Stomach (tissue), 9 donors: ENCODE data around the gene SFXN5. TPM values are rescaled to one million over a fixed set of nuclear protein-coding genes. Genes with fewer than 3 reads are reported as not detected.

Experiments used
- DNase-seq, 2 donors: peaks; one replicate each; pipeline versions ENCODE4 v3.0.0 to v3.0.0-alpha.2; 2013 to 2019
- H3K27ac ChIP-seq, 5 donors: fragments of 200-600 bp in 4 of 5; sonication (generic) in 4 of 5; one replicate each; pipeline ENCODE4 v1.5.1; 2013 to 2019; ENCODE audit warnings: mild to moderate bottlenecking in 1 of 5, moderate library complexity in 1 of 5
- H3K27me3 ChIP-seq, 3 donors: fragments of 200-600 bp; sonication (generic); one replicate each; pipeline ENCODE4 v1.5.1; 2017 to 2019; ENCODE audit warnings: mixed run types in 1 of 3
- H3K36me3 ChIP-seq, 4 donors: fragments of 200-600 bp; sonication (generic); 1 replicate in 3 of 4; 2 replicates in 1 of 4; pipeline ENCODE4 v1.5.1; 2016 to 2019
- H3K4me1 ChIP-seq, 4 donors: fragments of 200-600 bp; sonication (generic); one replicate each; pipeline ENCODE4 v1.5.1; 2016 to 2019
- H3K4me3 ChIP-seq, 4 donors: fragments of 200-600 bp; sonication (generic) in 3 of 4; one replicate each; pipeline ENCODE4 v1.5.1; 2016 to 2019; ENCODE audit warnings: mild to moderate bottlenecking in 1 of 4
- H3K9me3 ChIP-seq, 4 donors: fragments of 200-600 bp; sonication (generic); one replicate each; pipeline ENCODE4 v1.5.1; 2016 to 2019
- EP300 ChIP-seq: sonication (generic); formaldehyde crosslinking; IDR thresholded peaks from one replicate; pipeline ENCODE4 v1.6.1; 2017; ENCODE audit warnings: antibody characterized with exemption
- POLR2A ChIP-seq, 4 donors: fragments of 450-650 bp; IDR thresholded peaks; one replicate each; pipeline ENCODE4 v1.6.1; 2016; ENCODE audit warnings: antibody characterized with exemption in 4 of 4, control low read depth in 2 of 4, mild to moderate bottlenecking in 1 of 4, moderate library complexity in 1 of 4
- POLR2AphosphoS5 ChIP-seq, 3 donors: sonication (generic); formaldehyde crosslinking; IDR thresholded peaks; one replicate each; pipeline ENCODE4 v1.6.1; 2016; ENCODE audit warnings: antibody characterized with exemption in 3 of 3
- WGBS, 5 donors: extraction: QIAGEN DNeasy Blood & Tissue Kit in 3 of 5; methylation state at CpG; one replicate each; pipeline versions ENCODE4 v1.1.5 to v1.1.7; 2013 to 2018; 5-methylcytosine and 5-hydroxymethylcytosine counted together
- intact Hi-C: fragments of 100-400 bp; cut with DNase I; formaldehyde crosslinking; loops from one replicate; pipeline ENCODE4 v1.15.1; 2023; ENCODE audit warnings: low total_unique reads
- polyA plus RNA-seq, 3 donors: library from polyadenylated mRNA; stranded (reverse); fragments of 200-250 nt; gene quantifications; one replicate each; pipeline ENCODE4 v1.2.3, GENCODE V29; 2013
- total RNA-seq, 5 donors: library from RNA; depleted of rRNA; stranded (reverse); fragments of >200 nt; gene quantifications; one replicate each; pipeline versions ENCODE4 v1.1.0 to v1.2.3, GENCODE V29; 2014 to 2016
- TF ChIP-seq, protein P1 (sequence below), 7 experiments: fragments of 450-650 bp in 4 of 7; fragments of 200-600 bp in 3 of 7; sonication (generic) in 3 of 7; IDR thresholded peaks; one replicate each; pipeline ENCODE4 v1.5.1; 2016 to 2019; ENCODE audit warnings: antibody characterized with exemption in 7 of 7, control low read depth in 2 of 7, mild to moderate bottlenecking in 1 of 7
- donor health status: healthy with polysubstance abuse.
- donor health status: Bipolar disorder and iron deficiency.
- donor health status: healthy.

SFXN5 gene
- total and polyA plus RNA-seq, 8 donors, result 2.7 to 118 (median 17.2) TPM

DNA sequence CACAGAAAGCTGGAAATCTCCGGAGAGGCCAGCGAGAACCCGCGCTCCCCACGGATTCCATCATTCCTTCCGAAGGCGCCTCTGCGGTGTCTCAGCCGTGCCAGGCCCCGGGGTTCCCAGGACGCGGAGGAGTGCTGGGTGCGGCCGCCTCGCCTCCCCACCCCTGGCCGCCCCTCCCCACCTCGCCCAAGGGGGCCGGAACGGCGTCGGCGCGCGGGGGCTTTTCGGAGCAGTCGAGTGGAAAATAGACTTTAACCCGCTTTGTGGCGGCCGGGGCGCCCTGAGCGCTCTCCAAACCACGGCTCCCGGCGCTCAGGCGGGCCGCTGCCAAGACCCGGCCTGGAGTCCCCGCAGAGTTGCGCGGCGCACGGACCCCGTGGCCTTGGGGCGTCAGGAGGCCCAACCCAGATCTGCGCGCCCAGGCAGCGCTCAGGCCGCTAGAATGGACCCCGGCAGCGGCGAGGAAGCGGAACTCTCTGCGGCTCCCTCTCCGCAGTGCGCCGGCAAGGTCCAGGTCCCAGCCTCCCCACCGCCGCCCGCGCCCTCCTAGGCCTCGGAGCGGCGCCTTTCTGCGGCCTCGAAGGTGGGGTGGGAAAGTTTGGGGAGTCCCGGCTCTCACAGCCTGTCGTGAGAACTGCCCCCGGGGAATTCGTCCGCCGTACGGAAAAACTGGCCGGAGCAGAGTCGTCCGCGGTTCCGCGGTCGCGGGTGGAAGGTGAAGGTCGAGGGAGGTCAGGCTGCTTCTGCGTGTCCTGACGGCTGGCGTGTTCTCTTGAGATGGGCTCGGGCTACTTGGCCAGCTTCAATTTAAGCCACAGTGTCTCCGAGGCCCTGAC is 155.4 kb downstream of the SFXN5 start:
- 1% methylated on average over 56 to 86 of the region's 86 CpGs for WGBS, 5 donors

GRCh38 chr2:72915320-72915906 is 156.1 kb downstream of the SFXN5 start:
- DNase-seq, result peak; percentile 11 to 23
- H3K27ac ChIP-seq, result no peak overlapping the region

More for the DNA sequence above, 155.4 kb downstream of the SFXN5 start:
- H3K27ac ChIP-seq, result no peak overlapping the region
- H3K9me3 ChIP-seq, result peaks cover 0 to 12% (median 0%) of the 10 kb centered on the region in 4 donors
- TF ChIP-seq EP300, result no peak
- TF ChIP-seq, protein P1, sequence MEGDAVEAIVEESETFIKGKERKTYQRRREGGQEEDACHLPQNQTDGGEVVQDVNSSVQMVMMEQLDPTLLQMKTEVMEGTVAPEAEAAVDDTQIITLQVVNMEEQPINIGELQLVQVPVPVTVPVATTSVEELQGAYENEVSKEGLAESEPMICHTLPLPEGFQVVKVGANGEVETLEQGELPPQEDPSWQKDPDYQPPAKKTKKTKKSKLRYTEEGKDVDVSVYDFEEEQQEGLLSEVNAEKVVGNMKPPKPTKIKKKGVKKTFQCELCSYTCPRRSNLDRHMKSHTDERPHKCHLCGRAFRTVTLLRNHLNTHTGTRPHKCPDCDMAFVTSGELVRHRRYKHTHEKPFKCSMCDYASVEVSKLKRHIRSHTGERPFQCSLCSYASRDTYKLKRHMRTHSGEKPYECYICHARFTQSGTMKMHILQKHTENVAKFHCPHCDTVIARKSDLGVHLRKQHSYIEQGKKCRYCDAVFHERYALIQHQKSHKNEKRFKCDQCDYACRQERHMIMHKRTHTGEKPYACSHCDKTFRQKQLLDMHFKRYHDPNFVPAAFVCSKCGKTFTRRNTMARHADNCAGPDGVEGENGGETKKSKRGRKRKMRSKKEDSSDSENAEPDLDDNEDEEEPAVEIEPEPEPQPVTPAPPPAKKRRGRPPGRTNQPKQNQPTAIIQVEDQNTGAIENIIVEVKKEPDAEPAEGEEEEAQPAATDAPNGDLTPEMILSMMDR (IDR thresholded peaks at IDR 0.05), result no peak
- TF ChIP-seq POLR2AphosphoS5 (IDR thresholded peaks at IDR 0.05), result peak in 1 of 3 donors; percentile 32
- peak overlapping the region; percentile 42 to 63 (median 48) for H3K4me3 ChIP-seq
- intact Hi-C loops, result no loop called here
- H3K4me1 ChIP-seq, result peaks cover 47 to 65% (median 55%) of the 10 kb centered on the region in 4 donors
- peak; percentile 74 to 86 for DNase-seq
- peaks cover 61 to 100% (median 90%) of the 10 kb centered on the region in 3 donors for H3K27me3 ChIP-seq
- H3K36me3 ChIP-seq, result no peaks in the 10 kb centered on the region

GRCh38 chr2:72914589-72915319 is 156.8 kb downstream of the SFXN5 start:
- Histone ChIP-seq H3K36me3 (no peaks in the 10 kb centered on the region), H3K27me3 (peaks cover 48 to 100% (median 87%) of the 10 kb centered on the region in 3 donors), H3K27ac (no peak overlapping the region), H3K9me3 (peaks cover 0 to 2% (median 0%) of the 10 kb centered on the region in 4 donors), H3K4me3 (no peak overlapping the region), H3K4me1 (peaks cover 35 to 51% (median 42%) of the 10 kb centered on the region in 4 donors)
- WGBS, 5 donors, result 5 to 11% (median 6%) methylated on average over 17 of the region's 17 CpGs
- TF ChIP-seq POLR2AphosphoS5 (IDR thresholded peaks at IDR 0.05) (no peak), EP300 (no peak), POLR2A (IDR thresholded peaks at IDR 0.05) (no peak)
- TF ChIP-seq, protein P1 (IDR thresholded peaks at IDR 0.05), result no peak
- DNase-seq, result peak in 1 of 2 donors; percentile 6
- intact Hi-C loops, result no loop called here

More at GRCh38 chr2:72915320-72915906, 156.1 kb downstream of the SFXN5 start:
- TF ChIP-seq POLR2A (IDR thresholded peaks at IDR 0.05), result no peak
- TF ChIP-seq, protein P1 (IDR thresholded peaks at IDR 0.05), result no peak
- TF ChIP-seq POLR2AphosphoS5 (IDR thresholded peaks at IDR 0.05), result no peak
- no peak for TF ChIP-seq EP300
- Histone ChIP-seq H3K36me3 (no peaks in the 10 kb centered on the region), H3K9me3 (peaks cover 0 to 8% (median 0%) of the 10 kb centered on the region in 4 donors), H3K4me1 (peaks cover 42 to 57% (median 49%) of the 10 kb centered on the region in 4 donors), H3K4me3 (peak overlapping the region; percentile 42 to 63 (median 48)), H3K27me3 (peaks cover 55 to 100% (median 88%) of the 10 kb centered on the region in 3 donors)
- intact Hi-C loops, result no loop called here
- 3 to 5% (median 4%) methylated on average over 24 to 26 of the region's 26 CpGs for WGBS, 5 donors

GRCh38 chr2:72914206-72914559 is 157.3 kb downstream of the SFXN5 start:
- H3K27me3 ChIP-seq, result peaks cover 43 to 100% (median 86%) of the 10 kb centered on the region in 3 donors
- intact Hi-C loops, result no loop called here
- no peaks in the 10 kb centered on the region for H3K9me3 ChIP-seq
- H3K36me3 ChIP-seq, result no peaks in the 10 kb centered on the region
- peaks cover 34 to 47% (median 40%) of the 10 kb centered on the region in 4 donors for H3K4me1 ChIP-seq
- H3K4me3 ChIP-seq, result no peak overlapping the region
- 7 to 15% (median 8%) methylated on average over 7 of the region's 7 CpGs for WGBS, 5 donors
- TF ChIP-seq, protein P1 (IDR thresholded peaks at IDR 0.05), result no peak
- TF ChIP-seq POLR2AphosphoS5 (IDR thresholded peaks at IDR 0.05) (no peak), POLR2A (IDR thresholded peaks at IDR 0.05) (no peak), EP300 (no peak)
- H3K27ac ChIP-seq, result no peak overlapping the region
- DNase-seq, result peak; percentile 2 to 5
